Measurements from ENCODE around the gene TSSK2.
A peak's percentile ranks its signal among the peaks of the same experiment; 100 is the strongest.
"Not testable (repeated sequence)": the region's sequence is repeated elsewhere in the genome, so short reads cannot be mapped to it uniquely, and the experiment has no call there.

Gene TSSK2

GRCh38 chr22:19146215-19146968 lies 15.3 kb downstream of the TSSK2 start:
- no peak for DNase-seq

DNA sequence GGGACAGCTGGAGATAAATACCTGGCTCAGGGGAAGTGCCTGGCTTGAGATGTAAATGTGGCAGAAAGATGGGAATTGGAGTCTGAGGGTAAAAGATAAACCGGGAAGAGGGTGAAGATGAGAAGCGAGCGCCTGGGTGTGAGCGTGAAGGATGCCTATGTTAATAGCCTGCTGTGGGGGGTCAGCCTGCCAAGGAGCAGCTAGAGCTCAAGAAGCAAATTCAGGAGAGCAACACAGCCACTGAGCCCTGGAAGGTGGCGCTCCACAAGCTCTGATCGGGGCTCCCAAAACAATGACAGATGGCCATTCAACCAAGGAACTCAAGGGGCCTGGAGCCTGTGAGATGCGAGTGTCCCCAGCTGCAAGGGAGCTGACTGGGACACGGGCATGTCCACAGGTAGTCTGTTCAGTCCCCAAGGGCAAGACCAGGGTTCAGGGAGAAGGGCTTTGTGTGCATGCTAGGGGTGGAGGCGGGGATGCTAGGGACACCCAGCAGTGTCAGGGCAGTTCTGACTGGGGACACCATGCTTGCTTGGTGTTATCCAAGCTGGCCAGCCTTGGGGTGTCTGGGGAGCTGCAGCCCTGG lies 16.2 kb downstream of the TSSK2 start:
- no peak for DNase-seq

GRCh38 chr22:19148417-19149046 lies 17.4 kb downstream of the TSSK2 start:
- no peak for DNase-seq

DNA sequence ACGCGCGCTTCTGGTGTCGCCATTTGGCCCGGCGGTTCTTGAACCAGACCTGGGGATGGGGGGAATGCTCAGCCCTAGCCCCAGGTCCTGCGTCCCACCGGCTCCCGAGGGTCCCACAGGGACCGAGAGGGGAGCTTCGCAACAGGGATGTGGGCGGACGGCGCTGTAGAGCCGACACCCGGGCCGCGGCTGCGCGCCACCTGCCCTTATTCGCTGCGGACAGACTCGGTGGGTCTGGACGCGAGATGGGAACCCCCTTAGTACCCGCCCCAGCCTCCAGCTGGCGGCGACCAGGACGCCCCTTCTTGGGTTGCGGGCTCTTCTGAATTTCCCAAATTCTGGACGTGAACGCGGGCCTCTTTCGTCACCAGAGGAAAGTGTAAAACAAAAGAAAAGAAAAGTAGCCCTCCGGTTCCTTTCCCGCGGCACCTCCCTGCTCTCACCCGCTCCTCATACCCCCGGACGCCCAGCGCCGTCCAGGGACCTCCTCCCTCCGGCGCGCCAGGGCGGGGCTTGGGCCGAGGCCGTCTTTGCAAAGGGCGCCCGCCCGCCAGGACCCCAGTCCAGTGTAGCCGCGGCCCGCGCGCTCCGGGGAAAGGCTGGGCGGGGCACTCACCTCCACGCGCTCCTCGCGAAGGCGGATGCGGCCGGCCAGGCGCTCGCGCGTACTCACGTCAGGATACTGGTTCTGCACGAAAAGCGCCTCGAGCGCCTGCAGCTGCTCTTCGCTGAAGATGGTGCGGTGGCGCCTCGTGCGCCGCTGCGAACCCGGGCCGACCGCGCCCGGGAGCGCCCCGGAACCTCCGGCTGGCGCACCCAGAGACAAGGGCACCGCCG lies 18.2 kb downstream of the TSSK2 start:
- peak; percentile 3 for DNase-seq

GRCh38 chr22:19149991-19150390 lies 18.9 kb downstream of the TSSK2 start, which contains the start of gene GSC2:
GSC2 (minus strand) TSS chr22:19150292; CDS start chr22:19150283, 9 bp downstream.
- no peak for DNase-seq

- no peak for DNase-seq
Measured at GRCh38 chr22:19150482-19151328, 19.6 kb downstream of the TSSK2 start.

- DNase-seq: no peak
Measured at GRCh38 chr22:19151329-19152191, 20.5 kb downstream of the TSSK2 start.

- DNase-seq: no peak
Measured at GRCh38 chr22:19152942-19153883, 22.1 kb downstream of the TSSK2 start.

GRCh38 chr22:19156109-19156508 lies 25.0 kb downstream of the TSSK2 start:
- DNase-seq: not testable (repeated sequence)

DNA sequence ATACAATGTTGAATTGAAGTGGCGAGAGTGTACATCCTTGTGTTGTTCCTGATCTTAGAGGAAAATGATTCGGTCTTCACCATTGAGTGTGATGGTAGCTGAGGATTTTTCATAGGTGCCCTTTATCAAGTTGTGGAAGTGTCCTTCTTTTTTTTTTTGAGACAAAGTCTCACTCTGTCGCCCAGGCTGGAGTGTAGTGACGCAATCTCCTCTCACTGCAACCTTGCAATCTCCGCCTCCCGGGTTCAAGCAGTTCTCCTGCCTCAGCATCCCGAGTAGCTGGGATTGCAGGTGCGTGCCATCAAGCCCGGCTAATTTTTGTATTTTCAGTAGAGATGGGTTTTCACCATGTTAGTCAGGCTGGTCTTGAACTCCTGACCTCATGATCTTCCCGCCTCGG lies 27.5 kb downstream of the TSSK2 start:
- not testable (repeated sequence) for DNase-seq

DNA sequence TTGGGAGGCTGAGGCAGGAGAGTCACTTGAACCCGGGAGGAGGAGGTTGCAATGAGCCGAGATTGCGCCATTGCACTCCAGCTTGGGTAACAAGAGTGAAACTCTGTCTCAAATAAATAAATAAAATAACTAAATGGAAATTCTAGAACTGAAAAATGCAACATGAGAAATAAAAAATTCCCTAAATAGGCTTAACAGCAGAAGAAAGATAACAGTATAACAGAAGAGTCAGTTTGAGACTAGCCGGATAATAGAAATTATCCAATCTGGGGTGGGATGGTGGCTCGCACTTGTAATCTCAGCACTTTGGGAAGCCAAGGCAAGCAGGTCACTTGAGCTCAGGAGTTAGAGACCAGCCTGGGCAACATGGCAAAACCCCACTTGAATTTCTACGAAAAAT lies 33.3 kb downstream of the TSSK2 start:
- no peak for DNase-seq

- DNase-seq: no peak
Measured at GRCh38 chr22:19166421-19166820, 35.3 kb downstream of the TSSK2 start.

GRCh38 chr22:19167106-19167869 lies 36.2 kb downstream of the TSSK2 start:
- no peak for DNase-seq

- DNase-seq: no peak
Measured at GRCh38 chr22:19168088-19168890, 37.2 kb downstream of the TSSK2 start.

DNA sequence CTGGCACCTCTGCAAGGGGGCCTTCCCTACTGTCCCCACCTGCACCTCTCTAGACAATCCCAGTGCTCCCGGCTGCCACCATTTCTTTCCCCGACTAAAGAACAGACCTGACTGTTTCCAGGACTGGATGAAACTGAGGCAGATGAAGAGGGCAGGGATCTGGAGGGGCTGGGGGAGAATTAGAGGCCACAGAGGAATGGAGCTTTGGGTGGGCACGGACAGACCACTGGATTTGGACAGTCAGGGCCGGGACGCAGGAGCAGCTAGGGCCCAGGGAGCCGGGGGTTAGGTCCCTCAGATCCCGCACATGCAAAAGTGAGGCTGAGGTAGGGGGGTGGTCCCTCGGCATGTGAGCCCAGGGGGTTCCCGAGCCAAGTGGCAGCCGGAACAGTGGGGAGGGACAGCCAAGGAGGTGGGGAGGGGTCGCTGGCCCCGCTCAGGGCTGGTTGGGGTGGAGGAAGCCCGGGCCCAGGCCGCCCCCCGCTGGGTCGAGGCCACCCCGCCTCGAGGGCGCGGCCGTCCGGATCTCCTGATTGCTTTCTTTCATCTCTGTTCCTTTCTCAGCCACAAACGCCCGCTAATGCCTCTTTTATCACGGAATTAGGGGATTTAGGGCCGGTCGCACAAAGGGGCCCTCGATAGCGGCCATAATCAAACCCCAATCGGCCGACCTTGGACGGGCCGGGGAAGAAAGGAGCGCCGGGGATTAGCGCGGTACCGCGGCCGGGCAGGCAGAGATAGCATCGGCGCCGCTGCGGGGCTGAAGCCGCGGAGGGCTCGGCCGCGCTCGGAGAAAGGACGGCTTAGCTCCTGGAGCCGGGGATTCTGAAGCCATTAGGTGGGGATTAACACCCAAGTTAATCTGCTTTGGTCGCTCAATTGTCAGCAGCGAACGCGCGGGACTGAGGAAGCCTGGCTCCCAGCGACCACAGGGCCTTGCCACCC lies 38.2 kb downstream of the TSSK2 start:
- no peak for DNase-seq

DNA sequence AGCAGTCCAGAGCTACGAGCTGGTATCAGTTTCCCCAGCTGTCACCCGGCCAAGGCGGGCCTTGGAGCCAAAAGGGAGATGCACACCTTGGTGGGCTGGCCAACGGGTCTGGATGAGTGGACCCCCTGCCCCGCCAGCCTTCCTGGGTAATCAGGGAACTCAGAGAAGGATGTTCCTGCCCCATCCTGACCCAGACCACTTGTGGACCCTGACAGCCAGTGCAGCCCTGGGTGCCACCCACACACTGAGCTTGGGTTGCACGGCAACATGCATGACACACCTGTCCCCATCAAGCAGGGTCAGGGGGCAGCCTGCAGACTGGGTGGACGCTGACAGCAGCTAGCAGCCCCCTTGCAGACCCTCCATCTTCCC lies 38.8 kb downstream of the TSSK2 start:
- DNase-seq: no peak
